AML-193 (cell line): ENCODE results near the gene SCNN1A.
A peak's percentile ranks its signal among the peaks of the same experiment; 100 is the strongest.
"Not testable (repeated sequence)": the region's sequence is repeated elsewhere in the genome, so short reads cannot be mapped to it uniquely, and the experiment has no call there.

Experiments used
- DNase-seq, 2 experiments: peaks; one replicate each; lab custom pipeline; 2025; lab: John Stamatoyannopoulos, UW

The SCNN1A gene

DNA sequence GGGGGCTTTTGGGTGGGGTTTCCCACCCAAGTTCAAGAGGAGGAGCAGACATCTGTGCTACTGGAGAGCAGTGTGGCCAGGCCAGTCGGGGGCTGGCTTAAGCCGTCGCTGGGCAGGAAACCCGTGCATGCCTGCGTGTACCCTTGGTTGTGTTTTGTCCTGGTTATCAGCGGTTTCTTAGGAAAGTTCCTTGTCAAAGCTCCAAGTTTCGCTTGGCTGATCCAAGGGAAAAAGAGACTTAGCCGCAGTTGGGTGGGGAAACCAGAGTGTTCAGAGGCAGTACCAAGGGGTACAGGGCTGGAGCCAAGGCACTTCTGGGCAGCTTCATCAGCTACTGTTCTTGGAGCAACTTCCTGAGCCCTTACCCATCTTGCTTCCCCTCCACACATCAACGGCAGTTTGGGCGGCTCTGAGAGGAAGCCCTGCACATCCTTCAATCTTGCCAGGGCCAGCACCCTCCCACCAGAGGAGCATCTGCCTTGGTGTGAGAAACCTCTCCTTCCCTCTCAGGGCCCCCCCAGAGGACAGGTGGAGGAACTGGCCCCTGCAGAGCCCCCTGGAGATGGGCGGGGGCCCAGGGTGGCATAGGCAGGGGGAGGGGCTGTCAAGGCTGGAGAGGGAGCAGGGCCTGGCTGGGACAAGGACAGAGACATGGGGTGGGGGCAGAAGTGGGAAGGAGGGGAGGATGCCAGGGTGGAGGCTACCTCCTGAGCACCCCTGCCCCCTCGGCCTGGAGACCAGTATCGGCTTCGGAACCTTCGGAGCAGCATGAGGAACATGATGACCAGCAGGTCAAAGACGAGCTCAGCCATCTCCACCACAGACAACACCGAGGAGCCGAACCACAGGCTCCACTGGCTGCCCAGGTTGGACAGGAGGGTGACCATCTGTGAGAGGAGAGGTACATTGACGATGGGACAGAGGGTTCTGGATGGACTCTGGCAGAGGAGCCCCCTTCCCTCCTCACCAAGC, 27.7 kb downstream of the SCNN1A start:
- DNase-seq, result peak; percentile 49 to 74

DNA sequence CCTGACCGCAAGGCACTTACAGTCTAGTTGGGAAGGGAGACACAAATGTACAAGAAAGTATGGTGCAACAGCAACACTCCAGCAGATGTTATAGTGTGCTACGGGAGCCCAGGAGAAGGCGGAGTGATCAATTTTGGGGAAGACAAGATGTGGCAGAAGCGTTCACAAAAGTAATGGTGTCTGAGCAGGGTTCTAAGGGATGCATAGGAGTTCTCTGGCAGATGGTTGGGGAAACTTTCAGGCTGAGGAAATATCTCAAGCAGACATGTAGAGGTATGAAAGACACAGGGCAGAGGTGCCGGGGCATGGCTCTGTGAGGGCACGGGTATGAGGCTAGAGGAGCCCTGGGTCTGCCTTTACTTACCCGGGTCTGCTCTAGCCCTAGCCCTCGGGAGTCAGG, 28.4 kb downstream of the SCNN1A start:
- no peak for DNase-seq

GRCh38 chr12:6346235-6346832, 29.0 kb downstream of the SCNN1A start:
- DNase-seq, result no peak

DNA sequence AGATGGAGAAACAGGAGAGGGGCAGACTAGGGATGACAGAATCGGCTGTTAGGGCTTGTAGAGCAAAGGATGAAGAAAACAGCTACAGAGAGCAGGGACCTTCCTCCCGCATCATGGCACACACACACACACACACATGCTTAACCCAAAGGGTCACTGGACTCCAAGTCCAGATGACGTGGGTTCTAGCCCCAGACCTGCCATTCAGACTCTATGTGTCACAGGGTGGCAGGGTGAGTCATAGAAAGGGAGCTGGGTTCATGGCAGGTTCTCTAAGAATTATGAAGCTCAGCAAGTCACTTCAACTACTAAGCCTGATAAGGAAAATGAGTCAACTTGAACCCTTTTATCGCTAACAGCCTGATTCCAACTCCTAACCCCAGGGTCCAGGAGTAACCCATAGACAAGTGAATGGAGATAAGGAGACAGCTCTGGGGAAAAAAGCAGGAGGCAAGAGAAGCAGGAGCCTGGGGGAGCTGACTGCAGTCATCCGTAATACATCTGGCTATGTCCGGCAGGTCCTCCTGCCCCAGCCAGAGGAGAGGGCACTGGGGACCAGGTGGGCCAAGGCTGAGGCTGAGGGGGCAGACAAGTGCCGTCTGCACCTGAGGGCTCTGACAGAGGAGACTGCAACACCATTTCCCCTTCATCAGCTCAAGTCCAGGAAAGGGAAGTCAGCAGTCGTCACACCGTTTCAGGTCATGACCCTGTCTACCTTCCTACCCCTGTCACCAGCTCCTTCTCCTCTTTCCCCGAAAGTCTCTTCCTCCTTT, 29.9 kb downstream of the SCNN1A start:
- DNase-seq, result peak; percentile 32 to 43

DNA sequence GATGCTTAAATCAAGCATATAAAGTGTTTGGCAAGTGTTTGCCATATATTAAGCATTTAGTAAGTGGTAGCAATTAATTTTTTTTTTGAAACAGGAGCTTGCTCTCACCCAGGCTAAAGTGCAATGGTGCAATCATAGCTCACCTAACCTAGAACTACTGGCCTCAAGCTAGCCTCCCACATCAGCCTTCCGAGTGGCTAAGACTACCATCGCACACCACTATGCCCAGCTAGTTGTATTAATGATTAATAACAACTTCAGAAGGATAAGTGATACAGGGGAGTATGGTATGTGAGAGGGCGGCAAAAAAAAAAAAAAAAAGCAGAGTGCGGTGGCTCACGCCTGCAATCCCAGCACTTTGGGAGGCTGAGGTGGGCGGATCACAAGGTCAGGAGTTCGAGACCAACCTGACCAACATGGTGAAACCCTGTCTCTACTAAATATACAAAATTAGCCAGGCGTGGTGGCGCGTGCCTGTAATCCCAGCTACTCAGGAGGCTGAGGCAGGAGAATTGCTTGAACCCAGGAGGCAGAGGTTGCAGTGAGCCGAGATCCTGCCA, 31.2 kb downstream of the SCNN1A start:
- not testable (repeated sequence) for DNase-seq

GRCh38 chr12:6343518-6343917, 31.8 kb downstream of the SCNN1A start:
- DNase-seq, result no peak

- no peak for DNase-seq
These were observed 33.0 kb downstream of the SCNN1A start for GRCh38 chr12:6342140-6342889.

DNA sequence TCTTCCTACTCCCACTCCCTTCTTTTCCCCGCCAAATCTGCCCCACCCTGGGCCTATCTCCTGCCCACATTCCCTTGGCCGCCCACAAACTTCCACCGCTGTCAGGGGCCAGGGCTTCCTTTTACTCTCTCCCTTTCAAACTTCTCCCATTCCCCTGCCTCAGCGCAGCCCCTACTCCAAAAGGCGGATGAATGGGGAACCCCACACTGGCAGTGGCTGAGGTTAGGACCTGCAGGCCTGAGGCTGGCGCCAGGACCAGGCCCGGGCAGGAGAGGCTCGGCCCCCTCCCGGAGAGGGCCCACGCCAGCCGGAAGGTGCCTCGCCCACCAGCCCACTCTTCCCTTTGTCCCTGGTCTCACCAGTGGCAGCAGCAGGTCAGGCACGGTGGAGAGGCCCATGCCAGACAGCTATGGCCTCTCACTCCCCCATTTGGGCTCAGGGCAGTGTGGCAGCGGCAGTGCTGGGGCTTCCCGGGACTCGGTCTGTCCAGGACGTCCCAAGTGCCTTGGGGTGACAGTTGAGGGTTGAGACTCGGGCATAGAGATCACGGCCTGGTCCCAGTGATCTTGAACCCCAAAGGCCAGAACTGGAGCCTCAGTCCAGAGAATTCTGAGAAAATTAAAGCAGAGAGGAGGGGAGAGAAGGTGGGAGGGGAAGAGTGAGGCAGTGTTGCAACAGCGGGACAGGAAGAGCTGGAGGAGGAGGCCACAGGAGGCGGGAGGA, 33.8 kb downstream of the SCNN1A start, which contains the start of gene TNFRSF1A:
Gene TNFRSF1A, minus strand, starts transcription at position 660 of the 723 bp plus-strand sequence. Its CDS starts 262 bp downstream, at position 398.
- DNase-seq, result peak; percentile 85 to 90

DNA sequence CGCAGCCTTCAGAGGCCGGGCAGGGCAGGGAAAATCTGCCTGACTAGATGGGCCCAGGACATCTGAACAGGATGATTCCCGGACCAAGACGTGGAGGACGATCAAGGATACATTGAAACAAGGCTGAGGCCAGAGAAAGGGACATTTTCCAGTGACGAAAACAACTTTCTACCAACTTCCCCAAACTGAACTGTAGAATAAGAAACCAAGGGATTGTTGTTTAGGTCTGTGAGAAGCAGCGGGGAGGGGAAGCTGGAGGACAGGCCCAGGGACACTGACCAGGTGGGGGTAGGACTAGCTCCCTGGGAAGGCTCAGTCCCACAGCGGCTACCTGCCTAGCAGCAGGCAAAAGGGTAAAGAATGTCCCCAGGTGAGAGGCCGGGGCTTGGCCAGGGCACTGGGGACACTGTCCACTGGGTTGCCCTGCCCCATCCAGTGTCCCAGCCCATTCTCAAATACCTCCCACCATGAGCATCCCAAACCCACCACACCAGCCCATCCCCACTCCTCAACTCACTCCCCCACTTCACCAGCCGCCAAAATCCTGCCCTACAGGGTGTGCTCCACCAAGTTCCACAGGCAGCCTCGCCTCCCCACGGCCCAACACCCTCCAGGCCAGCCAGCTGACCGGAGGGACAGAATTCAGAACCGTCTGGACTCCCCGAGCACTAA, 34.5 kb downstream of the SCNN1A start:
- peak; percentile 47 to 60 for DNase-seq

DNA sequence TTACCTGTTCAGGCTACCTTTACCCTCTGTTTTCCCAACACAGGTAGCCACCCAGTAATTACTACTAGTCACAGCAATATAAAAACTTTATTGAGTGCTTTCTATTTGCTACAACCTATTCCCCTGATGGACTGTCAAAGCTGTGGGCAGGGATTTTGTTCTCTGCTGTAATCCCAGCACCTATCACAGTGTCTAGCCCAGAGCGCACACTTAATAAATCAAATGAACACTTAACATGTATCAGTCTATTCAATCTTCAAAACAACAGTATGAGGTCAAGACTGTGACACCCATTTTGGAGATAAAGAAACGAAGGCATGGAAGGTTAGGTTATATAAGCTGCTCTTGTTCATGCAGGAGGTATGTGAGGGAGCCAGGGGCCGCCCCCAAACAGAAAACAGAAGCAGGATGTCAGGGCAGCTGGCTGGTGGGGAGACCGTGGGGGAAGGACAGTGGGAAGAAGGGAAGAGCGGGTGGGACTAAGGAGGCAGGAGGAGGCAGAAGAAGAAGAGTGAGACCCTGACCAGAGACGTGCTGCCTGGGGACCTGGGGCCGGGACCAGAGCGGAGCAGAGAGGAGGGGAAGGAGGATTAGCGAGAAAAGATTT, 35.2 kb downstream of the SCNN1A start:
- DNase-seq, result no peak

DNA sequence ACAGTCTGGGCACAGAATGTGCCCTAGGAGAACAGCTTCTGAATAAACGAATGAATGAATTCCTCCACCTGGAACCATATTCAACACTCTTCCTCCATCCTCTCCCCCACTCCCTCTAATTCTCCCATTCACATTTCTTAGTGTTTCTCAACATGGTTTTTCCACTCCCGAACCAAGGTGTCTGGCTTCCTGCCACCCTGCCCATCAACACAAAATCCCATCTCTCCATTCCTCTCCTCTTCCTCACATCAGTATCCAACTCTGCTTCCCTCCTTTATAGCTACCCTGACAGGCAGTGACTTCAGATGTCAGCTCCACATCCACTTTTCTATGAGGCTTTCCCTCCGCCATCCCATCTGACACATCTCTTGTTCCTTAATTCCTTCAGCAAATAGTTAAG, 36.4 kb downstream of the SCNN1A start:
- DNase-seq, result no peak

GRCh38 chr12:6338536-6338935, 36.8 kb downstream of the SCNN1A start:
- not testable (repeated sequence) for DNase-seq

GRCh38 chr12:6337958-6338433, 37.4 kb downstream of the SCNN1A start:
- DNase-seq, result peak; percentile 37 to 40

DNA sequence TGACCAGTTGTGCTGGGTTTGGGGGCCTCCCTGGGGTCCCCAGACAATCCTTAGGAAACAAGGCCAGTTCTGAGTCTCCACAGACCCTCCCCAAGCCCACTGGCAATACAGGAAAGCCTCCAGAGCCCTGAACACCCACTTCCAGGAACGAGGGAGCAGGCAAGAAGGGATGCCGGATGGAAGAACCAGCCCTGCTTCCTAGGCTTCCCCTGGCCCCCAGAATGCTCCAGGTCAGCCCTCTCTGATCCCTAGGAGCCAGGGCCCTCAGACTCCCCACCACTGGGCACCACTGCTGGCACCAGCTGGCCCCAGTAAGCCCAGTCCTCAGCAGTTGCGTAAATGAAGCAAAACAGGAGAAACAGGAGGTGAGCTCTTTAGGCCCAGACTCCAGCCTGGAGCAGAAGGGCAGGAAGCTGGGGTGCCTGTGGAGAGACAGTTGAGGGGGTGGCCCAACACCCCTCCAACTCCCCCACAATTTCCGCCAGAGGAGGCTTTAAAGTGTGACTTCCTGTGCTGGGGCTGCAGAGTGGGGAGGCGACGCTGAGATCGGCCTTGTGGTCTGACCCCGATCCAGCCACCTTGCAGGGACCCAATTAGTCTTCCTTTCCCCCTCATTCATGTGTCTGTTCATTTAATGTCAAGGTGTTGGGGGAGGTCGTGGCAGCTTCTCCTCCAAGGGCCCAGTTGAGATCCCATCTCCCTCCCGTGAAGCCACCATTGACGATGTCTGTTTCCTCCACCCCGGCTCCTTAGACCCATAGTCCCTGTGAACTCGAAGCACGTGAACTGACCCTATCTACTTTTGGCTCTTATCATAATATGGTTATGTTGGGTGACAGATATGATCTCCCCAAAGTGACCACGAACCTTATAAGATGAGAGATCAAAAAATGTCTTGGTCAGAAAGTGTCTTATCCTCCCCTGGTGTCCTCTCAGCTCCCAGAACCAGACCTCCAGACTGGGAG, 38.2 kb downstream of the SCNN1A start:
- DNase-seq, result peak; percentile 92

GRCh38 chr12:6336079-6336888, 39.1 kb downstream of the SCNN1A start:
- DNase-seq, result peak; percentile 87 to 93

- peak; percentile 29 to 55 for DNase-seq
These were observed 39.8 kb downstream of the SCNN1A start for GRCh38 chr12:6335451-6336078.

DNA sequence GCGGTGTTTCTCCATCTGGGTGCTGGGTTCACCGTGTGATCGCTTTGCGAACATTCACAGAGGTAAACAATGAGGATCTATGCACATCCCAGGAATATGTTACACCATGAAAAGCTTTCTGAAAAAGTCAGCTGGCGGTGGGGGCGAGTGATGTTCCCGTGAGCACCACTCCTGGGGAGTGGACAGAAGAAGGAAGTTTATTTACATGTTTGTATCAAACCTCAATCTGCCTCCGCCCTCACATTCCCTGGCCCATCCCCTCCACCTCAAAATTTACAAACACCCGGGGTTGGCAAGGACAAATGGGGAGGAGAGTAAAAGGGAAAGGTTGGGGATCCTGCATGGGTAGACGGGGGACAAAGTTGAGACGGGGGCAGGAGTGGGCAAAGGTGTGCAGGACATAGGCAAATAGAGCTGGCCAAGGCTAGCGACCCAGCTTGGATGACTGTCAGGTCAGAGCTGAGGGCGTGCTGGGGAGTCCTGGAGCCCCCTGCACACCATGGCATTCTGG, 40.4 kb downstream of the SCNN1A start:
- no peak for DNase-seq
